Activated CD4-positive, alpha-beta T cell treated with anti-CD3 and anti-CD28 coated beads for 24 hours (primary cell): ENCODE data around the gene OR10D3.
"Not testable (repeated sequence)": the region's sequence is repeated elsewhere in the genome, so short reads cannot be mapped to it uniquely, and the experiment has no call there.

Experiments used
- DNase-seq, 2 donors: peaks; one replicate each; pipeline ENCODE4 v3.0.0-alpha.2; 2020; ENCODE audit warnings: low read depth in 2 of 2

Gene OR10D3

DNA sequence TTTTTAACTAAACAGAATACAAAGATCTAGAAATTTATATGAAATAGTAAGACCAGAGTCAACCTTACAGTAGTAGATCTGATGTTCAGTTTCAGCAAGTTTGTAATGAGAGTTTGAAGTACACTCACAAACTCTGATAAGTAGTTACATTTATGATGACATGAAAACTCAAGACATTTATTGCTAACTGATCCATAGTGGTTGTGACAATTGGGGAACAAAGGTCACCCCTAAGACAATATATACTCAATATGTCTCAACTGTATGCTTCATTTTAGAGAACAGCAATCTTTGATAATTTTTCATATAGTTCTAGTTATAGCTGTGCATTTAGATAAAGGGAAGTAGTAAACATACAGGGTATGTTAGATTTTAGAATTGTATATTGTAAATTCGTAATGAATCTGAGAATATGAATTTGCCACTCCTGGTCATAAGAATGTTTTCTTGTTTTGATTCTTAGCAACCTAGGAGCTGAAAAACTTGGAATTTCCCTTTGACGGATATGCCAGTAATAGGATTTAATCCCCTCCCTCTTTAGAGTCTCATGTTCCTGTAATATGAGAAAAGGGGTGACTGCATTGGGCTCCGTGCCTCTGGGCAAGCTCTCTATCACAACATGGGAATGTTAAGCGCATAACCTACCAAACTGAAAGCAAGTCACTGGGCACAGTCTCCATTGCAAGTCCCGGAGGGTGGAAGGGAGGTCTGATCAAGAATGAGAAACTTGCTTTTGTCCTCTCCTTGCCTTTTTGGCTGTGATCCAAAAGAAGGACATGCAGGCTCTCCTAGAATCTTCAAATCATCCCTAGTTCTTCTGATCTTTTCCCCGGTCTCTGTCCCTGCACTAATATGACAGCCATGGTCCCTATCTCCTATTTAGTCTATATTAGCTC is 11.4 kb downstream of the OR10D3 start:
- DNase-seq = no peak

DNA sequence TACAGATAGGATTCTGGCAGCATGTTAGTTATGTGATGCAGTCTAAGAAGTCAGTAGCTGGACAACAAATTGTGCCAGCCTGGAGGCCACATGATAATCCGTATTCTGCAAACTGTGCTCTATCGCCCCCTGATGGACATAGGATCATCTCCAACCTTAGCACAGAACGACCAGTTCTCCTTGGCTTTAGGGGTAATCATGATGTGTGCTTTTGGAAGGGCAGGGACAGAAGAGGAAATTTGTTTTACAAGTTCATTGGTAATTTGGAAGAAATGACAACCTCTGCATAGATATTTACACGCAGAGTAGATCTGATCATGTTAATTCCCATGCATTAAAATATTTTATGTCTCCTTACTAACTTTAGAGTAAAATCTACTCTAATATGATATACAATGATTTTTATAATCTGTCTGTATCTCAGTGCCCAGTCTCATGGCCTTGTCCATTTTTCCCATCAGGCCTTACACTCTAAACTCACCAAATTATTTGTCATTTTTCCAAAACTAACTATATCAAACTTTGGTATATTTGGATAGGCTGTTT is 12.1 kb downstream of the OR10D3 start:
- DNase-seq = peak; percentile 15 to 29

DNA sequence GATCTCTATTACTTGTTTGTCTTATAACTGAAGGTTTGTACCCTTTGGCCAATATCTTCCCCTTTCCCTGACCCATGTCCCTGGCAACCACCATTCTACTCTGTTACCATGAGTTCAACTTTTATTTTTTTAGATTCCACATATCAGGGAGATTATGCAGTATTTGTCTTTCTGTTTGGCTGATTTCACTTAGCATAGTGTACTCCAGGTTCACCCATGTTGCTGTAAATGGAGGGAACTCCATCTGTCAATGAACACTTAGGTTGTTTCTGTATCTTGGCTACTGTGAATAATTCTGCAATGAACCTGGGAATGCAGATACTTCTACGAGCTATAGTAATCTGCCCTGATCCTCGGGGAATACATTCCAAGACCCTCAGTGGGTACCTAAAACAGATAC is 14.9 kb downstream of the OR10D3 start:
- no peak for DNase-seq

DNA sequence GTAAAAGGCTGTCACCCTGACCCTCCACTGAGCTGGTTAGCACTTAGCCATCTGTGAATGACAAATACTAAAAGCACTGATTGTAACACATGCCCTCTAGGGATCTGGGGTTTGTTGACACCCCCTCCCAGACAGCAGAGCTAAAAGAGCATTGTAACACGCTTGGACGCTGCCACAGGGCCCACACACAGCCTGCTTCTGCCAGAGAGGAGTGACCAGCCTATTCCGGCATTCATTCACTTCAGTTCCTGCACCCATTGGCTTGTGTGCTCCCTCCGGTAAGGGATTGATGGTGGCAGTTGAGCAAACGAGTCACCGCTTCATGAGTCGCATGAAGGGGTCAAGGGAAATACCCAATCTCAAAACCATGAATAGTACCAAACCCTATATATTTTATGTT is 15.8 kb downstream of the OR10D3 start:
- no peak for DNase-seq

DNA sequence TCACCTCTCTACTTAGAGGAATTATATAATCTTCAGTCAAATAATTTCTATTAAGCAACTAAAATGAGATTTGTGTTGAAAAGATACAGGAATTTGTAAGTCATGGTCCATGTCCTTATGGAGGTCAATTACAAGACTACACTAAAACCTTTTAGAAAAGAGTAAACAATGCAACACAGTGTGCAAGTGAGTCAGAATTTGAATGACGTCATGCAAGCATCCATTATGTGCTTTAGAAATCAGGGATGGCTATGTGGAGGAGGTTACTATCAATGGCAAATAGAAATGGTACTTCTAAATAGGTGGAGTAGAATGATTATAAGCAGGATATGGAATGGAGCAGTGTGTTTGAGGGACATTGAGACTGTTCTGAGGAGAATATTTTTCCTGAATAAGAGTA is 16.6 kb downstream of the OR10D3 start:
- DNase-seq = no peak

DNA sequence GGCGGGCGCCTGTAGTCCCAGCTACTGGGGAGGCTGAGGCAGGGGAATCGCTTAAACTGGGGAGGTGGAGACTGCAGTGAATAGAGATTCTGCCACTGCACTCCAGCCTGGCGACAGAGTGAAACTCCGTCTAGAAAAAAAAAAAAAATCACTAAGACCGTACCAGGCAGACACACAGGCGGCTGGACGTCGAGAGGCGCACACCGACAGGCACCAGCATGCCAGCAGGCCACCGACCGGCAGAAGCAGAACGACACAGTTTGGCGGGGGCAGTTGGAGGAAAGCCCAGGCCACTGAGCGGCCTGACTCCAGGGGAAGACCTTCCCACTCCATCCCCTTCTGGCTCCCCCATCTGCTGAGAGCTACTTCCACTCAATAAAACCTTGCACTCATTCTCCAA is 17.5 kb downstream of the OR10D3 start:
- no peak for DNase-seq

DNA sequence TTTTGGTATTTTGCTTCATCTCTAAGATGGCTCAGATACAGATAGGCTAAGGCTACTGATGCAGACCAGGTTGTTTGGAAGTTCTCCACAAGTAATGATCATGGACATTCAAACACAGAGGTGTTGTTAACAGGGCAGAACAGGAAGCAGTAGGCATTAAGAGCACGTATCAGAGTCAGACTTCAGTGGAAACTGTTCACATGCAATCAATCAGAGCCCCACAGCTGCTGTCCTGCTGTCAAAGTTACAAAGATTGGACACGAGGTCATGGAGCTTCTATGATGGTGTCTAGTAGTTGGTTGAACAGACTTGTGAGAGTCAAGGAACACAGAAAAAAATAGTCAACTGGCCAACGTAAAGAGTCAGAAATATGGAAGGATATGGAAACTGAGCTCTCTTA is 19.8 kb downstream of the OR10D3 start:
- DNase-seq = no peak

DNA sequence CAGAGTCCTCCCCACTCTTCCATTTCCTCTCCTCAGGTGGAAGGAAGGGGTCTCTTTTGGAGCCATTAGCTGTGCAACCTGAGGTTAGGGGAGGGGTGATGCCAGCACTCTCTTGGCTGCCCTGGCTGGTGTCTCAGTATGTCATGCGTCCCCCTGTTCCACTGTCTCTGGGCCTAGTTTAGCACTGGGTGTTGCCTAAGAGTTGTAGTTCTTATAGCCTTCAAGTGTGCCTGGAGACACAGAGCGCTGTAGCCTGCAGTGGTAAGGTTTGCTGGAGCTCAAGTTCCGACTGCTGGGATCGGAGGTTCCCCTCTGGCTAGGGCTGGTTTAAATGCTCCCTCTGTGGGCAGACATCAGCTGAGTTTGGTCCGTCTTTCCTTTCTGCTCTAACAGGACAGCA is 20.9 kb downstream of the OR10D3 start:
- no peak for DNase-seq

DNA sequence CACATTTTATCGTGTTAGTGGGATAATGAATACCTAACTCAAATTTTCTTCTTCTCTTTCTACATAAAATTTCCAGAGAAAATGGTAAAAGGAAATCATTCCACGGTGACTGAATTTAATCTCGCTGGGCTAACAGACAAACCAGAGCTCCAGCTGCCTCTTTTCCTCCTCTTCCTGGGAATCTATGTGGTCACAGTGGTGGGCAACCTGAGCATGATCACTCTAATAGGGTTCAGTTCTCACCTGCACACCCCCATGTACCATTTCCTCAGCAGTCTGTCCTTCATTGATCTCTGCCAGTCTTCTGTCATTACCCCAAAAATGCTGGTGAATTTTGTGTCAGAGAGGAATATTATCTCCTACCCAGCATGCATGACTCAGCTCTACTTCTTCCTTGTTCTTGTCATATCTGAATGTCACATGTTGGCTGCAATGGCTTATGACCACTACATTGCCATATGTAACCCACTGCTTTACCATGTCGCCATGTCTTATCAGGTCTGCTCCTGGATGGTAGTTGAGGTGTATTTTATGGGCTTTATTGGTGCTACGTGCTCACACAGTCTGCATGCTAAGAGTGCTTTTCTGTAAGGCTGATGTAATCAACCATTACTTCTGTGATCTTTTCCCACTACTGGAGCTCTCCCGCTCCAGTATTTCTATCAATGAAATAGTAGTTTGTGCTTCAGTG is 24.1 kb downstream of the OR10D3 start:
- DNase-seq = no peak

DNA sequence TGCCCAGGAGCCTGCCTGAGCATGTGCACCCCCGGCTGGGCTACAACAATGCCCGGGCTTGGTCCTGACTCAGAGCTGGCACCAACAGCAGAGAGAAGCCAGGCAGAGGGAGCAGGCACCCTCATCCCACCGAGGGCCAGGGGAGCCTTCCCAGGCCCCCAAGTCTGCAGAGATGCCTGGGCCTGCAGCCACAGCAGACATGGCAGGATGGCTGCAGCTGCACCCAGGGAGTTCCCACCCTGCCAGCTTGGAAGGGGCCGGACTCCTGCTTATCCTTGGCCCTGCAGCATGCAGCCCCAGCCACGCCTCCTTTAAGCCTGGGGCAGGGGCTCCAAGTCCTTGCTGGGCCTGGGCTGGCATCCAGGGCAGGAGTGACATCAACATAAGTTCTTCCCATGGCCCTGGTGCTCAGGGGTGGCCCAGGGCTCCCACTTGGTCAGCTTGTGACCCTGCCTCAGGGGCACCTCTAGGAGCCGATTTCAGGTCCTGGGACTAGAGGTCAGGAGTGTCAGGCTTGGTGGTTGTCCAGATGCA is 26.7 kb downstream of the OR10D3 start:
- no peak for DNase-seq

DNA sequence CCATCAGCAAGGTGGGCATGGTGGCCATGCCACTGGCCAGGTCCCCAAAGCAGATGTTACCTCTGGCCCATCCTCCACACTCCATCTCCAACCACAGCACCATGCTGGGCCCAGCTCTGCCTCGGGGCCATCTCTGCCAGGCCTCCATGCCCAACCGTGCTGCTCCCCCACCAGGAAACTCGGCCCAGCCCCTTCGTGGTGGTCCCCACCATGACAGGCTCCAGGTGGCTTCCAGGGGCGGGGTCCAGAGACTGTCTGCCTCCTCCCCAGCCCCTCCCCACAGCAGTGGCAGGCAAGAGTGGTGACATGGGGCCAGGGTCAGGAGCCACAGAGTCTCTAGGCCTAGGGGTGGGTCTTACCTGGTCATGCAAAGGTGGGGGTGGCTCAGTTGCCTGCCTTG is 27.3 kb downstream of the OR10D3 start:
- no peak for DNase-seq

DNA sequence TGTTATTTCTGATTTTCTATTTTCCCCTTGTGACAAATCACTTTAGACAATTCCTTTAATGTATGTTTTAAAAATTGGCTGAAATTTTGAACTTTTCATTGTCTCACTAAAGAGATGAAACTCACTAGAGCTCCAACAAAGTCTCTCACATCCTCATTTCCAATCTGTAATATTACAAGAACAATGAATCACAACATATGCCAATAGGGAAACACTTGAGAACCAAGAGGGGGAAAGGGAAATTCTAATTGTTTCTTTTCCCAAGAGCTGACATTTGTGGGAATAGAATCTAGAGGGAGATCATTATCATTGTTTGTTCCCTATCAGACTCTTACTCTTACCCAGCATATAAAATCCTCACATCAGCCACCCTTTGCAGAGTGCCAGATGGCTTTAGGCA is 28.2 kb downstream of the OR10D3 start:
- no peak for DNase-seq

DNA sequence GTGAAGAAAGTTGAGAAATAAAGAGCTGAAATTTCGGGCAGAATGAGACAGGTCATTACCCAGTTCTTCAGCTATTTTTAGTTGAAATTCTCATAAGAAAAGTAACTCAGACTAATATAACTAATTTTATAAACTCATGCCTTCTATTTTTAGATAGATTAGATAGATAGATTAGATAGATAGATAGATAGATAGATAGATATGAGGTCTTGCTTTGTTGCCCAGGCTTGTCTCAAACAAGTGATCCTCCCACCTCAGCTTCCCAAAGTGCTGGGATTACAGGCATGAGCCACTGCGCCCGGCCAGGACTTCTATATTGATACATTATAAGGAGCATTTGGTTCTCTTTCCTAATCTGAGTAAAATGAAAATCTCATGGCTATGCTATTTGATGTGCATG is 30.9 kb downstream of the OR10D3 start:
- no peak for DNase-seq

DNA sequence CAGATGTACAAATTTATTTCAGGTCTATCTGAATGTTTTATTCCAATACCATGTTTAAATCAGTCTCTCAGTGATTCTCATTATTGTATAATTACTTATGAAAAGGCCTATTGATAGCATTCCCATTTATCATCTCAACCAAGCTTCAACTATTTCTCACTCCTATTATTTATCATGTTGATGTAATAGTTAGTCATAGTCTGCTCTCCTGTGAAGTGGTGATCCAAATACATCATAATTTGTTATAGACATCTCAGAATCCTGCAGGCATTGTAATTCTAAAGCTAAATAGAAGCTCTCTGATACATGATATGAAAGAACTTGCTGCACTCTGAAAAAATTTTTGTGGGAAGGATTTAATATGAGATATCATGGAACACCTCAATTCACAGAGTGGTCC is 36.0 kb downstream of the OR10D3 start:
- no peak for DNase-seq

DNA sequence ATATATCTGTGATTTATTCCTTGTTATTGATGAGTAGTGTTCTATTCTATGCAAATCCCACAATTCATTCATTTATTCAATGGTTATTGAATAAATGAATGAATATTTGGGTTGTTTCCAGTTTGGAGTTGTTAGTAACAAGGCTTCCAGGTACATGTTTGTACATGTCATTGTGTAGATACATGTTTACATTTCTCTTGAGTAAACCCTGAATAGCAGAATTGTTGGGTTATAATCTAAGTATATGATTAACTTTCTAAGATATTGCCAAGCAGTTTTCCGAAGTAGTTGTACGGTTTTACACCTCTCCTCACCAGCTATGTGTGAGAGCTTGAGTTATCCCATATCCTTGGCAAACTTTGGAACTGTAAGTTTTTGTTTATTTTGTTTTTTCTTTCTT is 39.3 kb downstream of the OR10D3 start:
- DNase-seq = no peak

DNA sequence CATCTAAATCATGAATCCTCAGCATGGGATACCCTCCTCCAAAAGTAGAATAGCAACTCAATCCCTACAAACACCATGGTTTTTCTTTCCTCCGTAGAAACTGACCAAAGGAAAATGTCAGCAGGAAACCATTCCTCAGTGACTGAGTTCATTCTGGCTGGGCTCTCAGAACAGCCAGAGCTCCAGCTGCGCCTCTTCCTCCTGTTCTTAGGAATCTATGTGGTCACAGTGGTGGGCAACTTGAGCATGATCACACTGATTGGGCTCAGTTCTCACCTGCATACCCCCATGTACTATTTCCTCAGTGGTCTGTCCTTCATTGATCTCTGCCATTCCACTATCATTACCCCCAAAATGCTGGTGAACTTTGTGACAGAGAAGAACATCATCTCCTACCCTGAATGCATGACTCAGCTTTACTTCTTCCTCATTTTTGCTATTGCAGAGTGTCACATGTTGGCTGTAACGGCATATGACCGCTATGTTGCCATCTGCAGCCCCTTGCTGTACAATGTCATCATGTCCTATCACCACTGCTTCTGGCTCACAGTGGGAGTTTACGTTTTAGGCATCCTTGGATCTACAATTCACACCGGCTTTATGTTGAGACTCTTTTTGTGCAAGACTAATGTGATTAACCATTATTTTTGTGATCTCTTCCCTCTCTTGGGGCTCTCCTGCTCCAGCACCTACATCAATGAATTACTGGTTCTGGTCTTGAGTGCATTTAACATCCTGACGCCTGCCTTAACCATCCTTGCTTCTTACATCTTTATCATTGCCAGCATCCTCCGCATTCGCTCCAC is 41.7 kb downstream of the OR10D3 start:
- not testable (repeated sequence) for DNase-seq

DNA sequence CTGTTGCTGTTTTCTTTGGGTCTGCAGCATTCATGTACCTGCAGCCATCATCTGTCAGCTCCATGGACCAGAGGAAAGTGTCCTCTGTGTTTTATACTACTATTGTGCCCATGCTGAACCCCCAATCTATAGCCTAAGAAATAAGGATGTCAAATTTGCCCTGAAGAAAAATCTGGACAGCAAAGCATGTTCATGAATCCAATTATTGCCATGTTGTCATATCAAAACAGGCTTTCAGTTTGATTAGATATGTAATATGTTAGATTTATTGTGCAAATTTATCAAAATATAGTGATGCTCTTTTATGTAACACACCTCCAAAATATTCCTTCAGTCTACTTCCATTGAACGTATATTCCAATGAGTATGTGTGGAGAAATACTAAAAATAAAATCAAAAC is 42.3 kb downstream of the OR10D3 start:
- no peak for DNase-seq

DNA sequence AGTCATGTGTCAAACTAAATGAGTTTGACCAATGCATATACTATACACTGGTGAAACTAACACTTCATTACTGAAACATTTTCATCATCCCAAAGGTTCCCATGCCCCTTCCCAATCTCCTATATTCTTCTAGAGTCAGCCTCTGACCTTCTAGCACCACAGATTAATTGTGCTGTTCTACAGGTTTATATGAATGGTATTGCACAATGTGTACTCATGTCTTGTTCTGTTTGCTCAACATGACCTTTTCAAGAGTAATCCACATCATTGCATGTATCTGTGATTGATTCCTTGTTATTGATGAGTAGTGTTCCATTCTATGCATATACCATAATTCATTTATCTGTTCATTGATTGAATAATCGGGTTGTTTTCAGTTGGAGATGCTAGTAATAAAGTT is 50.2 kb downstream of the OR10D3 start:
- no peak for DNase-seq
